ENCODE measurements around the gene PCP2. TPM values are rescaled to one million over a fixed set of nuclear protein-coding genes. Genes with fewer than 3 reads are reported as not detected.

PCP2 gene
- total and polyA plus RNA-seq, 12 donors = 0.92 to 7.4 (median 2.0) TPM; not detected in 4

- DNase-seq = no peak
- Histone ChIP-seq H3K27ac (no peak overlapping the region), H3K27me3 (no peaks in the 10 kb centered on the region), H3K4me3 (no peak overlapping the region), H3K36me3 (replicated peaks in 1 of 2) (no peaks in the 10 kb centered on the region), H3K9me3 (replicated peaks in 1 of 3) (no peaks in the 10 kb centered on the region), H3K4me1 (replicated peaks in 1 of 2) (peaks cover 0 to 2% of the 10 kb centered on the region in 2 donors)
- WGBS, 4 donors = 83 to 97% (median 92%) methylated on average over 1 to 26 of the region's 26 CpGs
- TF ChIP-seq POLR2A (IDR thresholded peaks at IDR 0.05) = no peak
- TF ChIP-seq, protein P1, sequence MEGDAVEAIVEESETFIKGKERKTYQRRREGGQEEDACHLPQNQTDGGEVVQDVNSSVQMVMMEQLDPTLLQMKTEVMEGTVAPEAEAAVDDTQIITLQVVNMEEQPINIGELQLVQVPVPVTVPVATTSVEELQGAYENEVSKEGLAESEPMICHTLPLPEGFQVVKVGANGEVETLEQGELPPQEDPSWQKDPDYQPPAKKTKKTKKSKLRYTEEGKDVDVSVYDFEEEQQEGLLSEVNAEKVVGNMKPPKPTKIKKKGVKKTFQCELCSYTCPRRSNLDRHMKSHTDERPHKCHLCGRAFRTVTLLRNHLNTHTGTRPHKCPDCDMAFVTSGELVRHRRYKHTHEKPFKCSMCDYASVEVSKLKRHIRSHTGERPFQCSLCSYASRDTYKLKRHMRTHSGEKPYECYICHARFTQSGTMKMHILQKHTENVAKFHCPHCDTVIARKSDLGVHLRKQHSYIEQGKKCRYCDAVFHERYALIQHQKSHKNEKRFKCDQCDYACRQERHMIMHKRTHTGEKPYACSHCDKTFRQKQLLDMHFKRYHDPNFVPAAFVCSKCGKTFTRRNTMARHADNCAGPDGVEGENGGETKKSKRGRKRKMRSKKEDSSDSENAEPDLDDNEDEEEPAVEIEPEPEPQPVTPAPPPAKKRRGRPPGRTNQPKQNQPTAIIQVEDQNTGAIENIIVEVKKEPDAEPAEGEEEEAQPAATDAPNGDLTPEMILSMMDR (IDR thresholded peaks at IDR 0.05) = no peak
- intact Hi-C loops (cut with DNase I) = no loop called here
Observed at GRCh38 chr19:7647156-7647555, 13.6 kb upstream of the PCP2 start.

- Histone ChIP-seq H3K27ac (no peak overlapping the region), H3K27me3 (no peaks in the 10 kb centered on the region), H3K4me1 (replicated peaks in 1 of 2) (no peaks in the 10 kb centered on the region), H3K9me3 (replicated peaks in 1 of 3) (no peaks in the 10 kb centered on the region), H3K36me3 (replicated peaks in 1 of 2) (no peaks in the 10 kb centered on the region), H3K4me3 (no peak overlapping the region)
- DNase-seq = no peak
- TF ChIP-seq, protein P1 (IDR thresholded peaks at IDR 0.05) = no peak
- no peak for TF ChIP-seq POLR2A (IDR thresholded peaks at IDR 0.05)
- 80 to 93% (median 87%) methylated on average over 7 to 8 of the region's 8 CpGs for WGBS, 4 donors
- intact Hi-C loops (cut with DNase I) = no loop called here
Observed at GRCh38 chr19:7646426-7646700, 12.8 kb upstream of the PCP2 start.

- no peaks in the 10 kb centered on the region for H3K4me1 ChIP-seq (replicated peaks in 1 of 2)
- no peak overlapping the region for H3K4me3 ChIP-seq
- no peaks in the 10 kb centered on the region for H3K36me3 ChIP-seq (replicated peaks in 1 of 2)
- WGBS, 4 donors = 65 to 77% (median 68%) methylated on average over 17 to 20 of the region's 20 CpGs
- intact Hi-C loops (cut with DNase I) = no loop called here
- TF ChIP-seq, protein P1 (IDR thresholded peaks at IDR 0.05) = no peak
- no peak for TF ChIP-seq POLR2A (IDR thresholded peaks at IDR 0.05)
- no peak for DNase-seq
- H3K9me3 ChIP-seq (replicated peaks in 1 of 3) = no peaks in the 10 kb centered on the region
- no peaks in the 10 kb centered on the region for H3K27me3 ChIP-seq
- H3K27ac ChIP-seq = no peak overlapping the region
Observed at GRCh38 chr19:7645656-7646425, 12.3 kb upstream of the PCP2 start.

DNA sequence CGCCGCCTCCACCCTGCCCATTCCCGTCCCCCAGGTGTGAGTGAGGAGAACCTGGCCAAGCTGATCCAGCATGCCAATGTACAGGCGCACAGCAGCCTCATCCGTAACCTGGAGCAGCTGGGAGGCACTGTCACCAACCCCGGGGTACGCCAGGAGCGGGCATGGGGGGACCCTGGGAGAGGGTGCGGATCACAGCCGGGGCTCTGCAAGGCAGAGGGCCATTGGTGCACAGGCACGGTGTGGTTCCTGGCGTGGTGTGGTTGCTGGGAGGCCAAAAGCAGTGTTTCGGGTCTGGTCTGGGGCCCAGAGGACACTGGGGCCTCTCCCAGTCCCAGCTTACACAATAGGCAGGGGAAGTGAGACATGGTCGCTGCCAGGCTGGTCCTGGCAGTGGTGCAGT is 11.6 kb upstream of the PCP2 start:
- DNase-seq = no peak
- Histone ChIP-seq H3K9me3 (replicated peaks in 1 of 3) (no peaks in the 10 kb centered on the region), H3K36me3 (replicated peaks in 1 of 2) (no peaks in the 10 kb centered on the region), H3K27me3 (no peaks in the 10 kb centered on the region), H3K4me3 (no peak overlapping the region), H3K27ac (no peak overlapping the region), H3K4me1 (replicated peaks in 1 of 2) (no peaks in the 10 kb centered on the region)
- intact Hi-C loops (cut with DNase I) = no loop called here
- WGBS, 4 donors = 81 to 97% (median 87%) methylated on average over 9 to 14 of the region's 14 CpGs
- TF ChIP-seq, protein P1 (IDR thresholded peaks at IDR 0.05) = no peak
- TF ChIP-seq POLR2A (IDR thresholded peaks at IDR 0.05) = no peak

All from adrenal gland (tissue), 12 donors.